Measurements from ENCODE around the gene RPS24. TPM values are rescaled to one million over a fixed set of nuclear protein-coding genes. Genes with fewer than 3 reads are reported as not detected.

RPS24 gene
- total and polyA plus RNA-seq, 2 of the 13 experiments (the other 11 are each of a cell fraction or from before 2014, with no cell fraction given), result 2,690 to 3,319 TPM

- ATAC-seq (no peak), DNase-seq (ENCODE audit: low spot score) (no peak), FAIRE-seq (no peak)
- H3K36me3 ChIP-seq (replicated peaks in 1 of 2; ENCODE audit: control insufficient read depth in 1 of 2, insufficient read depth in 2 of 2, low read length in 2 of 2), result no peaks in the 10 kb centered on the region
- in situ Hi-C loops (cut with HindIII; ENCODE audit: extremely low pct_ligation_motif_present, low pct_unique_long_range_greater_than_20kb) (loop anchor here (5.0 kb wide), 1 partner anchor 117 kb away; no protein-coding TSS in a partner anchor), intact Hi-C loops (cut with micrococcal nuclease; ENCODE audit: unreplicated experiment) (loop anchor here (5.0 to 10.0 kb wide), 4 partner anchors 255 to 1147 kb away; no protein-coding TSS in a partner anchor)
- H3K79me2 ChIP-seq (ENCODE audit: insufficient read depth, low read length), result no peaks in the 10 kb centered on the region
- H3K9me3 ChIP-seq (ENCODE audit: low read length), result no peaks in the 10 kb centered on the region
- H2AFZ ChIP-seq (ENCODE audit: low read length), result no peak overlapping the region
- WGBS (ENCODE audit: low lambda C conversion rate), result 94% methylated on average over 1 of the region's 1 CpG
- no peak overlapping the region for H3K4me3 ChIP-seq (replicated peaks in 1 of 3; ENCODE audit: insufficient read depth in 1 of 3, low read depth in 2 of 3, low read length in 3 of 3)
- H4K20me1 ChIP-seq (ENCODE audit: insufficient read depth, low read length), result no peaks in the 10 kb centered on the region
- no TSS peak for BruUV-seq (replicated peaks)
- no peak overlapping the region for H3K4me2 ChIP-seq (ENCODE audit: low read depth, low read length)
- H3K27ac ChIP-seq (ENCODE audit: extremely low read length, insufficient read depth, low read length), result no peak overlapping the region
- TF ChIP-seq MEIS1 (CRISPR knock-in tag; IDR thresholded peaks at IDR 0.05; ENCODE audit: borderline replicate concordance) (no peak), STAT5B (CRISPR knock-in tag; IDR thresholded peaks at IDR 0.05) (no peak), MEIS2 (CRISPR knock-in tag; IDR thresholded peaks at IDR 0.05) (no peak), CERS6 (CRISPR knock-in tag; IDR thresholded peaks at IDR 0.05) (no peak), POLR2A (IDR thresholded peaks at IDR 0.05; ENCODE audit: insufficient read depth in 1 of 2, low read depth in 2 of 2, low read length in 2 of 2) (no peak), TARDBP (CRISPR knock-in tag; IDR thresholded peaks at IDR 0.05) (no peak), RFXAP (CRISPR knock-in tag; IDR thresholded peaks at IDR 0.05; ENCODE audit: borderline replicate concordance) (no peak), ZNF280D (CRISPR knock-in tag; IDR thresholded peaks at IDR 0.05) (no peak), EHMT2 (IDR thresholded peaks at IDR 0.05; ENCODE audit: borderline replicate concordance, low read depth, low read length) (no peak), ZNF432 (CRISPR knock-in tag; IDR thresholded peaks at IDR 0.05; ENCODE audit: borderline replicate concordance) (no peak), ARHGAP35 (CRISPR knock-in tag; IDR thresholded peaks at IDR 0.05; ENCODE audit: borderline replicate concordance) (no peak)
- TF ChIP-seq, protein P1, sequence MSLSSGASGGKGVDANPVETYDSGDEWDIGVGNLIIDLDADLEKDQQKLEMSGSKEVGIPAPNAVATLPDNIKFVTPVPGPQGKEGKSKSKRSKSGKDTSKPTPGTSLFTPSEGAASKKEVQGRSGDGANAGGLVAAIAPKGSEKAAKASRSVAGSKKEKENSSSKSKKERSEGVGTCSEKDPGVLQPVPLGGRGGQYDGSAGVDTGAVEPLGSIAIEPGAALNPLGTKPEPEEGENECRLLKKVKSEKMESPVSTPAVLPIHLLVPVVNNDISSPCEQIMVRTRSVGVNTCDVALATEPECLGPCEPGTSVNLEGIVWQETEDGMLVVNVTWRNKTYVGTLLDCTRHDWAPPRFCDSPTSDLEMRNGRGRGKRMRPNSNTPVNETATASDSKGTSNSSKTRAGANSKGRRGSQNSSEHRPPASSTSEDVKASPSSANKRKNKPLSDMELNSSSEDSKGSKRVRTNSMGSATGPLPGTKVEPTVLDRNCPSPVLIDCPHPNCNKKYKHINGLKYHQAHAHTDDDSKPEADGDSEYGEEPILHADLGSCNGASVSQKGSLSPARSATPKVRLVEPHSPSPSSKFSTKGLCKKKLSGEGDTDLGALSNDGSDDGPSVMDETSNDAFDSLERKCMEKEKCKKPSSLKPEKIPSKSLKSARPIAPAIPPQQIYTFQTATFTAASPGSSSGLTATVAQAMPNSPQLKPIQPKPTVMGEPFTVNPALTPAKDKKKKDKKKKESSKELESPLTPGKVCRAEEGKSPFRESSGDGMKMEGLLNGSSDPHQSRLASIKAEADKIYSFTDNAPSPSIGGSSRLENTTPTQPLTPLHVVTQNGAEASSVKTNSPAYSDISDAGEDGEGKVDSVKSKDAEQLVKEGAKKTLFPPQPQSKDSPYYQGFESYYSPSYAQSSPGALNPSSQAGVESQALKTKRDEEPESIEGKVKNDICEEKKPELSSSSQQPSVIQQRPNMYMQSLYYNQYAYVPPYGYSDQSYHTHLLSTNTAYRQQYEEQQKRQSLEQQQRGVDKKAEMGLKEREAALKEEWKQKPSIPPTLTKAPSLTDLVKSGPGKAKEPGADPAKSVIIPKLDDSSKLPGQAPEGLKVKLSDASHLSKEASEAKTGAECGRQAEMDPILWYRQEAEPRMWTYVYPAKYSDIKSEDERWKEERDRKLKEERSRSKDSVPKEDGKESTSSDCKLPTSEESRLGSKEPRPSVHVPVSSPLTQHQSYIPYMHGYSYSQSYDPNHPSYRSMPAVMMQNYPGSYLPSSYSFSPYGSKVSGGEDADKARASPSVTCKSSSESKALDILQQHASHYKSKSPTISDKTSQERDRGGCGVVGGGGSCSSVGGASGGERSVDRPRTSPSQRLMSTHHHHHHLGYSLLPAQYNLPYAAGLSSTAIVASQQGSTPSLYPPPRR (CRISPR knock-in tag; IDR thresholded peaks at IDR 0.05; ENCODE audit: borderline replicate concordance), result no peak
- H3K9ac ChIP-seq (ENCODE audit: insufficient read depth, low read depth, low read length), result no peak overlapping the region
- ChIA-PET POLR2A (no interaction called here), CTCF (ENCODE audit: low intra/inter-chr PET ratio, low total read pairs) (no interaction called here)
- no peaks in the 10 kb centered on the region for H3K27me3 ChIP-seq (ENCODE audit: control insufficient read depth in 1 of 2, insufficient read depth in 2 of 2, low read length in 2 of 2)
- peaks cover 28% of the 10 kb centered on the region for H3K4me1 ChIP-seq (ENCODE audit: insufficient read depth, low read length)
These were observed 16.2 kb downstream of the RPS24 start for GRCh38 chr10:78049851-78050250.

Measured in HepG2 (cell line).